DMS153 treated with DMSO at 0.1 percent for 48 hours (cell line): Measurements from ENCODE around the gene BOLA3.
"Not testable (repeated sequence)": the region's sequence is repeated elsewhere in the genome, so short reads cannot be mapped to it uniquely, and the experiment has no call there.

Source experiments
- DNase-seq: peaks from one replicate; lab custom pipeline; 2025; ENCODE audit not compliant: unreplicated experiment; lab: John Stamatoyannopoulos, UW

BOLA3 gene

DNA sequence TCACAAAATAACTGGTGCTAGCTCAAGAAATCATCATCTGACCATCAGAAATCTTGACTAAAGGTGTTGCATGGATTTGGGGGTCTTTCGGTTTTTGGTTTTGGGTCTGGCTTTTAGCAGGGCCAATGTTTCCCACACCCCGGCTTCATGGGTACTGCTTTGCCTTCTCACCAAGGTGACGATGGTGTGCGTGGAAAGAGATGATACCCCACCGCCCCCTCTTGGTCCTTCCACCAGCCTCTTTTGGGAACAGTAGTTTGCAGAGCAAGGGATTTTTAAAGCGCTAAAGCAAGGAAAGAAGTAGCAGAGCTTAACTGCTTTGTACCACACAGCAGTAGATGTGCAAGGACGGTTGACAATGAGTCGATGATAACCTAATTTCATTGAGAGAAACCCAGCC is 42.3 kb downstream of the BOLA3 start:
- DNase-seq = no peak

DNA sequence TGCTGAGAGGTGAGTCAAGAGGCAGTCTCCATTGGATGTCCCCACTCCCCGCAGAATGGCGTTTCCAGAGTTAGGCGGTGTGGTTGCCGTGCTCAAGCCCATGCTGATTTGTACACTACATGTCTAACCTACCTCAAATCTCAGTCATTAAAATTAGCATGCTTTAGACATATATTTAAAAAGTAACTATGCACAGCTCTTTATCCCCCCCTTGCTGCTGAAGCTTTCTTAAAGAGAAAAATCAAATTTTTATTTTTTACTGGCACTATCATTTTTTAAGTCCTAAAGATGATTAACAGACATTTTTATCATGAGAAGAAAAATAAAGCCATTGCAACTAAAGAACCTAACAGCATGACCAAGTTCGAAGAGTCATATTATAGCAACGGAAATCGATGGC is 42.9 kb downstream of the BOLA3 start:
- no peak for DNase-seq

DNA sequence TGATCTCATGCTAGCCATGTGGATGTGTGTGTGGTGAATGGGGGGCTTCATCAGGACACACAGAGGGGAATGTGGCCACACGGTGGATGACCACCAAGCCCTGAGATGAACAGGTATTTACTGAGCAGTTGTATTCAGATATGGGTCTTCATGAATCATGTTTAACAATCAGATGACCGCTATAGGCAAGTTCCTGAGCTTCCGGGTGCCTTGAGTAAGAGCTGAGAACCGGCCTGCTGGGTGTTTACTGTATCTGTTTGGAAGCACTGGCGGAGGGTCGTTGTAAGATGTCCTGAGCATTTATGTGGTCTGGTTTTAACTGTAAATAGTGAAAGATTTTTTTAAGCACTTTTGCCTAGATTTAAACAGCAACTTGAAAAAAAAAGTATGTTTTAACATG is 43.9 kb downstream of the BOLA3 start:
- no peak for DNase-seq

DNA sequence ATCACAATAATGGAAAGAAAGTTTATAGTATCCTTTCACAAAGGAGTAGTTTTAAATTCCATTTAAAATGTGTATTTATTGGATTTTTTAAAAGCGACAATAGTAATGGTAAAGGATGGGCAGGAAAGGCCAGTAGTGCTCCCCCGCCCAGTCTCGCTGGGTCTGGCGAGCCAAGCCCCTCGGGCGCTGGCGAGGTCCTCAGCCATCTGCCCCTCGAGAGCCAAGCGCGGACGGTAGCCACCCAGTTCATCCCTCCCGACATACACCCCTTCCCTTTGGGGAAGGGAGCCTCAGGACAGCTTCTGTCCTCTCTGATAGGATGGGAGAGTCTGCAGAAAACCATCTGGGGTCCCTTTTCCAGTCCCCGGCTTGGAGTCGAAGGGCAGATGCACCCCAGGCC is 45.2 kb downstream of the BOLA3 start:
- DNase-seq = no peak

DNA sequence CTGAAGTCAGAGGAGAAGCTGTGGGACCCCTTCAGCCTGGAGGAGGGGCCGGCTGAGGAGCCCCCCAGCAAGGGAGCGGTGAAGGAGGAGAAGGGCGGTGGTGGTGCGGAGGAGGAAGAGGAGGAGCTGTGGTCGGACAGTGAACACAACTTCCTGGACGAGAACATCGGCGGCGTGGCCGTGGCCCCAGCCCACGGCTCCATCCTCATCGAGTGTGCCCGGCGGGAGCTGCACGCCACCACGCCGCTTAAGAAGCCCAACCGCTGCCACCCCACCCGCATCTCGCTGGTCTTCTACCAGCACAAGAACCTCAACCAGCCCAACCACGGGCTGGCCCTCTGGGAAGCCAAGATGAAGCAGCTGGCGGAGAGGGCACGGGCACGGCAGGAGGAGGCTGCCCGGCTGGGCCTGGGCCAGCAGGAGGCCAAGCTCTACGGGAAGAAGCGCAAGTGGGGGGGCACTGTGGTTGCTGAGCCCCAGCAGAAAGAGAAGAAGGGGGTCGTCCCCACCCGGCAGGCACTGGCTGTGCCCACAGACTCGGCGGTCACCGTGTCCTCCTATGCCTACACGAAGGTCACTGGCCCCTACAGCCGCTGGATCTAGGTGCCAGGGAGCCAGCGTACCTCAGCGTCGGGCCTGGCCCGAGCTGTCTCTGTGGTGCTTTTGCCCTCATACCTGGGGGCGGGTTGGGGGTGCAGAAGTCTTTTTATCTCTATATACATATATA is 46.0 kb downstream of the BOLA3 start:
- no peak for DNase-seq

DNA sequence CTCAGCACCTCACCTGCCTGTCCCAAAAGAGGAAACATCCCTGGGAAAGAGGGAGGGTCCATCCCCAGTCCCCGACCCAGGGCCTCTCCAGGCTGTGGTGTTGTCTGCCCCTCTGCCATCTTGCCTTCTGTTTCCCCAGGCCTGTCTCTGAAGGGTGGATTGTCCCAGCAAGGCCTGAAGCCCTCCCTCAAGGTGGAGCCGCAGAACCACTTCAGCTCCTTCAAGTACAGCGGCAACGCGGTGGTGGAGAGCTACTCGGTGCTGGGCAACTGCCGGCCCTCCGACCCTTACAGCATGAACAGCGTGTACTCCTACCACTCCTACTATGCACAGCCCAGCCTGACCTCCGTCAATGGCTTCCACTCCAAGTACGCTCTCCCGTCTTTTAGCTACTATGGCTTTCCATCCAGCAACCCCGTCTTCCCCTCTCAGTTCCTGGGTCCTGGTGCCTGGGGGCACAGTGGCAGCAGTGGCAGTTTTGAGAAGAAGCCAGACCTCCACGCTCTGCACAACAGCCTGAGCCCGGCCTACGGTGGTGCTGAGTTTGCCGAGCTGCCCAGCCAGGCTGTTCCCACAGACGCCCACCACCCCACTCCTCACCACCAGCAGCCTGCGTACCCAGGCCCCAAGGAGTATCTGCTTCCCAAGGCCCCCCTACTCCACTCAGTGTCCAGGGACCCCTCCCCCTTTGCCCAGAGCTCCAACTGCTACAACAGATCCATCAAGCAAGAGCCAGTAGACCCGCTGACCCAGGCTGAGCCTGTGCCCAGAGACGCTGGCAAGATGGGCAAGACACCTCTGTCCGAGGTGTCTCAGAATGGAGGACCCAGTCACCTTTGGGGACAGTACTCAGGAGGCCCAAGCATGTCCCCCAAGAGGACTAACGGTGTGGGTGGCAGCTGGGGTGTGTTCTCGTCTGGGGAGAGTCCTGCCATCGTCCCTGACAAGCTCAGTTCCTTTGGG is 47.2 kb downstream of the BOLA3 start:
- DNase-seq = no peak

DNA sequence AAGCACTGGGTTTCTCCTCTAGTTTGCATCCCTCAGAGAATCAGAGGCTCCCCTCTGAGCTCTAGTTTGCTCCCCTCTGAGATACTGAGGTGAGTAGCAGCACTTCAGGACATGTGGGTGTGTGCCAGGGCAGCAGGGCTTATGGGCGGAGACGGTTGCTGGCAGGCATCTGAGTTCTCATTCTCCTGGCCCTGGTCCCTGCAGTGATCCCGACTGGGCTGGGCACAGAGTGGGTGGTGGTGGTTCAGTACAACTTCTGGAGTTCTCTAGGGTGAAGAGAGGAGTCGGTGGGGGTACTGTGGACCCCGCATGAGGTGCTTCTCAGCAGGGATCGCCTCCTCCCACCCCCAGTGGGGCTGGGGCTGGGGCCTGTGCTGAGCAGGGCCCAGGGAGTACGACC is 47.9 kb downstream of the BOLA3 start:
- DNase-seq = no peak

DNA sequence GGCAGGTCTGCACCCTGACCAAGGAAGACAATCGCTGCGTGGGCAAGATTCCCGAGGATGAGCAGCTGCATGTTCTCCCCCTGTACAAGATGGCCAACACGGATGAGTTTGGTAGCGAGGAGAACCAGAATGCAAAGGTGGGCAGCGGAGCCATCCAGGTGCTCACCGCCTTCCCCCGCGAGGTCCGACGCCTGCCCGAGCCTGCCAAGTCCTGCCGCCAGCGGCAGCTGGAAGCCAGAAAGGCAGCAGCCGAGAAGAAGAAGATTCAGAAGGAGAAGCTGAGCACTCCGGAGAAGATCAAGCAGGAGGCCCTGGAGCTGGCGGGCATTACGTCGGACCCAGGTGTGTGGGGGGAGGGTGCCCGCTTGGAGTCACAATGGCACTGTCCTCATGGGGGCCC is 48.4 kb downstream of the BOLA3 start:
- DNase-seq = no peak

DNA sequence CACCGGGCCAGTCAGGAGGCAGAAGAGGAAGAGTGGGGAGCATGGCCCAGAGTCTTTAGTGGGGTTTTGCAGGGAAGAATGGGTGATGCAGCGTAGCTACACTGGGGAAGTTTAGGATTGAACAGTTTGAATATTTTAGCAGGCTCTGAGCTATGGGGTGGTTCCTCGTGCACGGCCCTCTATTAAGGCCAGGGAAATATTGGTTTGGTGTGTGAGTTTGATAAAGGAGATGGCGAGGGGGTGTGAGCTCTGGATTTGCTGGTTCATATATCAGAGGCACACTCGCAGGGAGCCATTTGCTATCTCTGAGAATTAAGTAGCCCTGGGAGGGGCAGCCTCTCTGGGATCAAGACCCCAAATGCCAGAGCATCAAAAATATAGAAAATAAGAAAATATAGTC is 50.1 kb downstream of the BOLA3 start:
- no peak for DNase-seq

DNA sequence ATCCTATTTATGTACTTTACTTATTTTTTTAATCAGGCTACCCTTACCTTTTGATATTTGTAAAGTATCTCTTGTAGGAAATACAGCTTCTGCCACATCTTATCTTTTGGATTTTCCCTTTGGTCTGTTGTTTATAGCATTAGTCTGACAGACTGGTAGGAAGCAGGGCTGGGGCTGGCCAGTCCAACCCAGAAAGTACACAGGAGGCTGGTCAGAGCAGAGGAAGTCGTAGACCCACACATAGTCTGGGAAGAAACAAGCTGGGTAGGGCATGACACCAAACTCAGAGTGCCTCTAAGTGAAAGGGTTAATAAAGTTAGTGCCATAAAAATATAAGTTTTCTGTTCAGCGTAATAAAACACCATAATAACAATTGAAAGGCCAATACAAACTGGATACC is 51.7 kb downstream of the BOLA3 start:
- DNase-seq = no peak

DNA sequence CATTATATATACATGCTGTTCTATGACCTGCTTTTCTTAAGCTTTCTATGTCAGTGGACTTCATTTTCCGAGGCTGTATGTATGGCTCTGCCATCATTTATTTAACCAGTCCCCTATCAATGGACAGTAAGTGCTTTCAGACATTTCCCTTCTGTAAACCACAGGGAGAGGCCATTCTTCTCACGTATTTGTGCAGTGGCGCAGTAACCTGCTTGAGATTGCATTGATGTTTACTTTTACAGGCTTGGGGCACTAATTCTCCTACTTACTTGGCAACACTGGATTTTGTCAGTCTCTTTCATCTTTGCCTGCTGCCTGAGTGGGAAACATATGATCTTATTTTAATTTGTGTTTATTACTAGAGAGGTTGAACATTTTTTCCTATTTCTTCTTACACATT is 52.1 kb downstream of the BOLA3 start:
- no peak for DNase-seq

DNA sequence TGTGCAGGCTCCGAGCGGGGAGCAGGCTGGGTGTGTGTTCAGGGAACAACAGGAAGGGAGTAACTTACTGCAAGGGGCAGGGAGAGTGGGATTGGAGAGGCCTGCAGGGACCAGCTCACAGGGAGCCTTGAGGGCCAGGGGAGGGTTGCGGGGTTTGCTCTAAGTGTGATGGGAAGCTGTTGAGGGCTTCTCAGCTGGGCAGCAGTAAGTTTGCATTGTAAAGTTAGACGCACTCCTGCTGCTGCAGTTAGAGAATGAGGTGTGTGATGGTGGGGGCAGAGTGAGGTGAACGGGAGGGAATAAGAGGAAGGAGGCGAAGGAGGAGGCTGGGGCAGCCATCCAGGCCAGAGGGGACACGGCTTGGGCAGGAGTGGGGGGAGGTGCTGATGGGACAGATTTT is 53.4 kb downstream of the BOLA3 start:
- DNase-seq = no peak

DNA sequence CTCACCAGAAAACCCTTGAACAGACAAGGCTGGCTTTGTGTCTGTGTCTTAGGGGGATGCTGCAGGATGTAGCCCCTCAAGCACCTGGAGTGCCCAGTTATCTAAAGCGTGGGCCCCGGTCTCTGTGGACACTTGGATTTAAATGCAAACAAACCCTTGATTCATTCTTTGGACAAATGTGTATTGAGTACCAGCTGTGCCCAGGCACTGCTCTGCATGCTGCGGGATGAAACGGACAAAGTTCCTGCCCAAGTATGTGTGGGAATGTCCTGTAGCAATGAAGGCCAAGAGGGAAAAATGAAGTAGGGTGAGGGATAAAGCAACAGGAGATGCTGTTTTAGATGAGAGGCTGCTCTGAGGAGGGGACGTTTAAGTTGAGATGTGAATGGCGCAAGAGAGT is 53.9 kb downstream of the BOLA3 start:
- DNase-seq = no peak

DNA sequence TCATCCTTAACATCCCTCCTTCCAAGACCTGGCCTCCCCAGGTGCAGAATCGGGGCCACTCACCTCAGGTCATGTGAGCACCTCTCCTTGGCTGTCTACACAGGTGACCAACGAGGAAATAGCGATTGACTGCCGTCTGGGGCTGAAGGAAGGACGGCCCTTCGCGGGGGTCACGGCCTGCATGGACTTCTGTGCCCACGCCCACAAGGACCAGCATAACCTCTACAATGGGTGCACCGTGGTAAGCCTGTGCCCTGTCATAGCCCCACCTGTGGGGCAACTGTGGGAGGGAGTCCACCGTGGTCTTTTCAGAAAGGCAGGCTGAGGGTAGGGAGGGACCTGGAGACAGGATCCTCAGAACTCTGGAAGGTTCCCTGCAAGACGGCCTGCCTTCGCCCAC is 54.3 kb downstream of the BOLA3 start:
- no peak for DNase-seq

DNA sequence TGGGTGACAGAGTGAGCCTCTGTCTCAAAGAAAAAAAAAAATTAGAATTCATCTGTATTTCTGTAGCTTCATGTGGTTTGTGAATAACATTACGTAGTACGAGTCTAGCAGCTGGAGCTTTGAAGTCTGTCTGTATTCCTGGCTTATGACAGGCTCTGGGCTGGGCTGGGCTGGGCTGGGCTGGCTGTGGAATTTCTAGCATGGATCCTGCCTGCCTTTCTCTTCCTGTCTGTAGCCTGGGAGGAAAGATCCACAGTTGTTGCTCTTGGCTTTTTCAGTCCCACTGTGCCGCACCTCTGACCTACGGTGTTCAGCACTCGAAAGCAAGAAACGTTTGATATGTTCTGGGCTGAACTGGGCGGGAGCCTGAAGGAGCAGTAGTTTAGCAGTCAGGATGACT is 55.4 kb downstream of the BOLA3 start:
- DNase-seq = no peak

DNA sequence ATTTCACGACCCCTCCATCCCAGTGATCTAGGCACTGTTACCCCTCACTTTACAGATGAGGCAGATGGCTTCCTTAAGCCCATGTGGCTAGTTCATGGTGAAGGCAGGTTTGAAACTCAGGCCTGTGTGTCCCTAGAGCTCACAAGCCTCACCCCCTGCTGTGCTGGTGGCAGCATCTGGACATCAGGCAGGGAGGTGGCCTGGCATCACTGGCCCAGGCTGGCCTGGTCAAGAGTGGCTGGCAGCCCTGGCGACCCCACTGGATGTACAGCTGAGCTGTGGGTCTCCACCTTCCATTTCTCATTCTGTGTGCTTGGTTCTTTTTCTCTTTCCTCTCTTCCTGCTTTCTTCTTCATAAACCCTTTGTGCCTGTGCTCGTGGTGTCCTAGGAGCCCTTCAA is 56.3 kb downstream of the BOLA3 start:
- no peak for DNase-seq

DNA sequence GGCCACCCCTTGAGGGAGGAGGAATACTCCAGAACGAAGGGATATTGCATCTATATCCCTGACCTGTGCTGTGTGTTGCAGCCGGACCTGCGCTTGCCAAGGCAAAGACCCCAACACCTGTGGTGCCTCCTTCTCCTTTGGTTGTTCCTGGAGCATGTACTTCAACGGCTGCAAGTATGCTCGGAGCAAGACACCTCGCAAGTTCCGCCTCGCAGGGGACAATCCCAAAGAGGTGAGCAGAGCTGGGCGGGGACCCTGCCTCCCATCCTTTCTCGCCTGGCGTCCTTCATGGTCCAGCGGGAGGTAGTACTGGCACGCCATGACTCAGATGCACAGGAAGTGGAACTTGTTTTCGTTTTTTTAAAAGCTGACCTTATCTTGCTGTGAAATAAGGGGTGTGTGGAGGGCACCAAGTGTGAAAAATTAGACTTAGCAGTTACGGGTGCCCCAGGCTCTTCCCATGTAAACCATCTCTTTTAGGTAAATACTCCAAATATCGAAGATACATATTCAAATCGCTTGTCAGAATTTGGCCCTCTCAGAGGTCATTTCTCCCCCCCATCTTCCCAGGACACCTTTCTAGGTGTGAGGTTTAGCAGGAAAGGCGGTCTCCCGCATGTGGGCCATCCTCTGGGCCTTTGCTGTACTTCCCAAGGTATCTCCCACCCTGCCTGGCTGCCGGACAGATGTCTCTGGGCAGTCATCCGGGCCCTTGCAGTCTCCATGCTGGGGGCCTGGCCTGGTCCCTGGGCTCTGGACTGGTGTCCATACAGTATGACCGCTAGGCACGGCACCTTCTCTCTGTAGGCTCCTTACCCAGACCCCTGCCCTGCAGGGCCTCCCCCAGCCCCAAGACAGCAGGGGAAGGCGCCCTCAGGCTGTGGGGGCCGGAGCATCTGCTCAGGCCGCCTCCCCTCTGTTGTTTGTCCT is 57.6 kb downstream of the BOLA3 start:
- DNase-seq = no peak

DNA sequence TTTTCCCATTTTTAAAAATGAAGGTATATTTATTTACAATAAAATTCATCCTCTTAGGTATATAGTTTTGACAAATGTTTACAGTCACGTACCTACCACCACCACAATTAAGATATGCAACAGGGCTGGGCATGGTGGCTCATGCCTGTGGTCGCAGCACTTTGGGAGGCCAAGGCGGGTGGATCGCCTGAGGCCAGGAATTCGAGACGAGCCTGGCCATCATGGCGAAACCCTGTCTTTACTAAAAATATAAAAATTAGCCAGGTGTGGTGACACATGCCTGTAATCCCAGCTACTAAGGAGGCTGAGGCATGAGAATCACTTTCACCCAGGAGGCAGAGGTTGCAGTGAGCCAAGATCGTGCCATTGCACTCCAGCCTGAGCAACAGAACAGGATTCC is 59.0 kb downstream of the BOLA3 start:
- DNase-seq = not testable (repeated sequence)

DNA sequence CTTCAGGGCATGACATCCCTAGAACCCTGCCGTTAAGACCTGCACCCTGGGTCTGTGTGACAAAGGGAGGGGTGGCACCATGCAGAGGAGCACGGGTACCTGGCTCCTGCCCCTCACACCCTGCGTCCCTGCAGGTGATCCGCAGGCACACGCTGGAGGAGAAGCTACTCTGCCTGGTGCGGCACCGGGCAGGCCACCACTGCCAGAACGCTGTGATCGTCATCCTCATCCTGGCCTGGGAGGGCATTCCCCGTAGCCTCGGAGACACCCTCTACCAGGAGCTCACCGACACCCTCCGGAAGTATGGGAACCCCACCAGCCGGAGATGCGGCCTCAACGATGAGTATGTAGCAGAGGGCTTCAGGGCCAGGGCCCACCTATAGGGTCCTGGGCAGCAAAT is 60.0 kb downstream of the BOLA3 start:
- no peak for DNase-seq

DNA sequence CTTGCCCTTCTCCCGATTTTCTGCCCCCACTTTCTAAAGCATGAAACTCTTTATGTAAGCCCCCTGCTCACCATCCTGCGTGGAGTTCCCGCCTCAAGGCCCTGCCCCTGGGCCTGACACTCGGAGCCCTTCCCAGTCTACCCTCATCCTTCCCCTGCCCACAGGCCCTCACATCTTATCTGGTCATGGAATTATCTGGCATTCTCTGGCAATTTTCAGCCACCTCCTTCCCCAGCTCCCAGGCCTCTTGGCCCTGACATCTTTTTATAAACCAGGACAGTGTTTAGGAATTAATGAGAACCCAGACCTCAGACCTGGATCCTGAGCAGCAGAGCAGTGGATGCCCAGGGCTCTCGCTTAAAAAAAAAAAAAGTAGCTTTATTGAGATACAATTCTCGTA is 61.7 kb downstream of the BOLA3 start:
- DNase-seq = no peak
